Measurements from ENCODE around the gene RRP1B.

Gene RRP1B

DNA sequence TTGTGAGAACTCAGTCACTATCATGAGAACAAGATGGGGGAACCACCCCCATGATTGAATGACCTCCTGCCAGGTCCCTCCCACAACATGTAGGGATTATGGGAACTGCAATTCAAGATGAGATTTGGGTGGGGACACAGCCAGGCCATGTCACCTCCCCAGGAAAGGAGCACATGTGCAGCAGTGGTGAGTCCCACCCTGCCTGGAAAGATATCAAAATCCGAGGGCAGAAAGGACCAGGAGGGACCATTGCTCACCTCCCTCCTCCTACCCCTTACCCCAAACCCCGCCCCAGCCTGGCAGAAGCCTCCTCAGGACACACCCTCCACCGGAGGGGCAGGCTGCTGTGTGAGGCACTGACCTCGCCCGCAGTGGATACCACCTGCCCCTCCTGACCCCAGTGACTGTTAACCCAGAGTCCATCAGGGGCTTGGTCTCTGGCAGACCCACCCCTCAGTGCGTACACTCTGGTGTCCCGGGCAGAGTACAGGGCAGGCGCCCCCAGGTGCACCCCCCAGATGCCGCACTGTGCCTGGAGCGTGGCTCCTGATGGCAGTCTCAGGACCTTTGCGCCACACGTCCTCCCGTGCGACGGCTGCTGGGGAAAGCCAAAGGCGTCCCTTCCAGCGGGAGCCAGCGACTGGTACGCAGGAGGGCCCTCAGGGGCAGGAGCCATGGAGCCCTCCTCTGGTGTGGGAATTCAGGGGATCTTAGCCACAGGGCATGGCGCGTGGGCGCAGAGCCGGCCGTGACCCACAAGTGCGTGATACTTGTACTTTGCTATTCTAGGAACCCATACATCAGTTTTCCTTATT is 80.5 kb downstream of the RRP1B start:
- no peak for DNase-seq (ENCODE audit: low read depth in 2 of 2, low spot score in 1 of 2)

DNA sequence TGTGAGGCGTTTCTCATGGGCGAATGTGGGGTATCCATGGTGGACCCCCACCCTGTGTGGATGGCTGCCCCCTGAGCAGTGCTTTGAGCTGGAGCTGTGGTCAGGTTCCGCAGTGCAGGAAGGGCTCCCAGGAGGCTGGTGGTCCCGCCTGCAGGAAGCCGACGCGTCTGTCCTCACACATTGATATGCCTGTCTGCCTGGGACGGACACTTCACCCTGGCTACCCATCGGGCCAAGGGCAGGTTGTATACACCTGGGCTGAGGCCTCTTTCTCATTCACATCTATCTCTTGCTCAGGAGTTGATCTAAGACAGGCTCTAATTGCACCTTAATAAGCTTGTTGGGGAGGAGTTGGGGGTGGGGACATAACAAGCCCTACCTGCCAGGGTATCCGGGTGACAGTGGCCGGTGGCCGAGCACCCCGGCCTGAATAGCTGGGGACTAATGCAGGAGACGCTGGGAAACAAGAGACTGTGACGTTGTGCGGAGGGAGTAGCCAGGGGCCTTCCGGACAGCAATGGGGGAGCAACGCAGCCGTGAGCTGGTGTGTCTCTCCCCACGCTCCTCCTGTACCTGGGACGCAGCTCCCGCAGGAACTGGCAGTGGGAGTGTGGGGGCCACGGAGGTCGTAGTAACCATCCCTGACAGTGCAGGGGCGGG is 81.3 kb downstream of the RRP1B start:
- no peak for DNase-seq (ENCODE audit: low read depth in 2 of 2, low spot score in 1 of 2)

DNA sequence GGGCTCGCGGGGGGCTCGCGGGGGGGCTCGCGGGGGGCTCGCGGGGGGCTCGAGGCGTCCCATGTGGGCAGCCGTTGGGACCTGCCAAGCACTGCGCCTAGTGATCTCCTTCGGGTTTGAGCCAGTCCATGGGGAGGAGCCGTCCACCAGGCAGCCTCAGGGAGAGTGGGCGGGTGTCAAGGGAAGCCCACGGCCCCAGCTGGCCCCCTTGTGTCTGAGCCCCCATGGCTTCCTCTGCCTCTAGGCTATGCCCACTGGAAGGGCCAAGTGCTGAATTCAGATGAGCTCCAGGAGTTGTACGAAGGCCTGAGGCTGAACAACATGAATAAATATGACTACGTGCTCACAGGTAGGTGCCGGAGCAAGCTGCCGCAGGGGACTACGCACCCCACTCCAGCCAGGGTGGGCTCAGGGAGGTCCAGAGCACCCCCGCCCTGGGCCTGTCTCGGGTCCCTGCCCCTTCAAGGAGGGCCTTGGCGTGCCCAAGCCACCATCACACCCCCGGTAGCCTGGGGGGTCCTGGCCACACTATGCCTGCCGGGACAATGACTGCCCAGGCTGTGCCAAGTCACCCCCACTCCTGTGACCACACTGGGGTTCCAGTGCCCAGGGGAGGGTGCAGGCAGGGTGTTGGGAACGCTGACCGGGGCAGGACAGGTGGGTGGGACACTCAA is 82.2 kb downstream of the RRP1B start:
- DNase-seq (ENCODE audit: low read depth in 2 of 2, low spot score in 1 of 2) = no peak

DNA sequence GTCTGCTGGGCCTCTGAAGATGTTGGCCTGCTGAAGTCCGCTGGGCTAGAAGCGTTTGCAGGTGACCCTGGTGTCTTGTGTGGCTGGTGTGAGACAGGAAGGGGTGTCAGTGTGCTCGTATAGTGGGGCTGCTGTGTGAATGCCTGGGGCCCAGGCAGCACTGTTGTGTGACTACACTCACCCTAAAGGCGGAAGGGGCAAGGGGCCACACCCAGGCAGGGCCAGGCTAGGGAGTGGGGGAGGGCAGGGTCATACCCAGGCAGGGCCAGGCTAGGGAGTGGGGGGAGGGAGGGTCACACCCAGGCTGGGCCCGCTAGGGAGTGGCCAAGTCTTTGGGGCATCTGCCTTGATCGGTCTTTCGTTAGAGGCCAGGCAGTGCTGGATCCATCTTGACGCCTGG is 84.6 kb downstream of the RRP1B start:
- no peak for DNase-seq (ENCODE audit: low read depth in 2 of 2, low spot score in 1 of 2)

DNA sequence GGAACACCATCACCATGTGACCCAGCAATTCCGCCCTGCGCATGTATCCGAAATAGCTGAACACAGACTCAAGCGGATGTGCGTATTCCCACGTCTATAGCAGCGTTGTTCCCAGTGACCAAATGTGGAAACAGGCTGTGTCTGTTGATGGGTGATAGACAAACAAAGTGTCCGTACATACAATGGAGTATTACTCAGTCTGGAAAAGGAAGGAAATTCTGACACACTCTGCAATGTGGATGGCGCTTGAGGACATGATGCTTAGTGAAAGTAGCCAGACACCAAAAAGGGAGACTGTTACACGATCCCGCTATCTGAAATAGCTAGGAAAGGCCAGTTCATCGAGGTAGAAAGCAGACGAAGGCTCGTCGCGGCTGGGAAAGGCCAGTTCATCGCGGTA is 85.4 kb downstream of the RRP1B start:
- no peak for DNase-seq (ENCODE audit: low read depth in 2 of 2, low spot score in 1 of 2)
